ENCODE data around the gene ZNF701. TPM values are rescaled to one million over a fixed set of nuclear protein-coding genes. Genes with fewer than 3 reads are reported as not detected.

The ZNF701 gene
- total and polyA plus RNA-seq, 2 of the 8 experiments (the other 6 are each of a cell fraction or from before 2014, with no cell fraction given): 4.9 to 18.7 TPM

- Histone ChIP-seq H2BK12ac (ENCODE audit: low read depth, low read length) (no peak overlapping the region), H3K4me2 (ENCODE audit: insufficient read depth in 1 of 2, low read depth in 2 of 2, low read length in 2 of 2) (no peak overlapping the region), H4K91ac (replicated peaks; ENCODE audit: insufficient read length, low read length) (no peak overlapping the region), H3K23ac (ENCODE audit: insufficient read length) (no peak overlapping the region), H3K23me2 (ENCODE audit: low read depth, low read length) (no peaks in the 10 kb centered on the region), H2AFZ (ENCODE audit: low read length) (no peak overlapping the region), H4K20me1 (replicated peaks in 1 of 2; ENCODE audit: control insufficient read depth in 1 of 2, insufficient read depth in 2 of 2, low read length in 2 of 2) (no peaks in the 10 kb centered on the region), H2BK5ac (ENCODE audit: low read depth, low read length) (no peak overlapping the region), H2BK120ac (replicated peaks; ENCODE audit: low read depth, low read length) (no peak overlapping the region), H3K4ac (replicated peaks; ENCODE audit: insufficient read length, low read depth, low read length) (no peak overlapping the region), H3K79me2 (ENCODE audit: control insufficient read depth in 1 of 2, insufficient read depth in 2 of 2, low read length in 2 of 2) (0 out of 4 replicates have a peak, but pooled peaks cover 0 to 2% of the 10 kb centered on the region in 2 experiments), H3K27me3 (replicated peaks in 1 of 4; ENCODE audit: control insufficient read depth in 3 of 4, extremely low read depth in 1 of 4, insufficient read depth in 3 of 4, low read length in 3 of 4) (no peaks in the 10 kb centered on the region), H4K8ac (ENCODE audit: extremely low read depth, insufficient read depth, low read length) (no peak overlapping the region), H3K4me3 (ENCODE audit: extremely low read depth in 1 of 4, insufficient read depth in 2 of 4, low read depth in 3 of 4, low read length in 4 of 4) (no peak overlapping the region), H3K9ac (replicated peaks in 1 of 4; ENCODE audit: extremely low read depth in 1 of 4, low read depth in 3 of 4, low read length in 3 of 4) (no peak overlapping the region), H3K14ac (ENCODE audit: insufficient read length) (no peak overlapping the region), H2AK5ac (ENCODE audit: low read depth, low read length) (no peak overlapping the region), H3K4me1 (replicated peaks in 1 of 4; ENCODE audit: control insufficient read depth in 3 of 4, insufficient read depth in 4 of 4, low read length in 3 of 4) (no peaks in the 10 kb centered on the region; a peak in 1 of 7 replicates), H3K79me1 (ENCODE audit: low read depth, low read length) (no peaks in the 10 kb centered on the region; the same call in 1 of the 2 replicates), H3K27ac (ENCODE audit: low read depth, low read length) (no peak overlapping the region), H3K56ac (replicated peaks; ENCODE audit: insufficient read length, low read depth, low read length) (no peak overlapping the region), H4K5ac (ENCODE audit: insufficient read length, low read depth, low read length) (no peak overlapping the region), H3K36me3 (ENCODE audit: control insufficient read depth in 2 of 4, insufficient read depth in 4 of 4, low read length in 3 of 4) (peaks cover 6 to 40% (median 25%) of the 10 kb centered on the region in 4 experiments; a peak in 7 of 8 replicates), H2BK20ac (ENCODE audit: low read length) (no peak overlapping the region), H2BK15ac (ENCODE audit: low read length) (no peak overlapping the region), H3K18ac (ENCODE audit: extremely low read depth, low read length) (no peak overlapping the region), H3K9me3 (ENCODE audit: insufficient read depth in 2 of 2, low read depth in 1 of 2, low read length in 1 of 2) (peaks cover 0 to 3% of the 10 kb centered on the region in 2 experiments; a peak in 1 of 4 replicates)
- DNase-seq (ENCODE audit: low read depth in 1 of 2, low spot score in 2 of 2): no peak
- ChIA-PET CTCF (ENCODE audit: partially characterized antibody) (no interaction called here), POLR2A (ENCODE audit: partially characterized antibody) (no interaction called here)
- 91% methylated on average over 35 of the region's 39 CpGs; no CpG with 5 or more reads in 1 of the 2 experiments for WGBS, 2 experiments (ENCODE audit: extremely low coverage in 1 of 2, insufficient coverage in 1 of 2, insufficient read length in 1 of 2, insufficient replicate concordance in 2 of 2, low coverage in 1 of 2, low lambda C conversion rate in 2 of 2, missing lambda C conversion rate in 1 of 2)
- no peak for FAIRE-seq
- TF ChIP-seq TCF12 (IDR thresholded peaks at IDR 0.05; ENCODE audit: low read depth, low read length): no peak
- TF ChIP-seq MAX (IDR thresholded peaks at IDR 0.05): no peak
- TF ChIP-seq BRCA1 (IDR thresholded peaks at IDR 0.05; ENCODE audit: low read depth, low read length): no peak
- no peak for TF ChIP-seq ASH2L (IDR thresholded peaks at IDR 0.05; ENCODE audit: low read length)
- no peak for TF ChIP-seq CTCF (IDR thresholded peaks at IDR 0.05; ENCODE audit: control extremely low read depth in 1 of 3, insufficient read depth in 1 of 3, low read depth in 1 of 3, low read length in 3 of 3)
- no peak for TF ChIP-seq ATF3 (IDR thresholded peaks at IDR 0.05; ENCODE audit: insufficient read depth, low read depth, low read length)
- no peak for TF ChIP-seq SP1 (IDR thresholded peaks at IDR 0.05; ENCODE audit: low read depth, low read length)
- TF ChIP-seq EGR1 (IDR thresholded peaks at IDR 0.05; ENCODE audit: borderline replicate concordance, low read depth, low read length): no peak
- TF ChIP-seq RXRA (IDR thresholded peaks at IDR 0.05; ENCODE audit: insufficient read depth, low read depth, low read length): no peak
- no peak for TF ChIP-seq PHF8 (conservative IDR thresholded peaks at IDR 0.05; ENCODE audit: low read depth, low read length)
These were observed 14.8 kb downstream of the ZNF701 start for GRCh38 chr19:52584736-52585440.
